ENCODE measurements around the gene SLC35A5. TPM values are rescaled to one million over a fixed set of nuclear protein-coding genes. Genes with fewer than 3 reads are reported as not detected.

SLC35A5 gene
- total and polyA plus RNA-seq, 7 donors: 7.2 to 32.1 (median 16.1) TPM

DNA sequence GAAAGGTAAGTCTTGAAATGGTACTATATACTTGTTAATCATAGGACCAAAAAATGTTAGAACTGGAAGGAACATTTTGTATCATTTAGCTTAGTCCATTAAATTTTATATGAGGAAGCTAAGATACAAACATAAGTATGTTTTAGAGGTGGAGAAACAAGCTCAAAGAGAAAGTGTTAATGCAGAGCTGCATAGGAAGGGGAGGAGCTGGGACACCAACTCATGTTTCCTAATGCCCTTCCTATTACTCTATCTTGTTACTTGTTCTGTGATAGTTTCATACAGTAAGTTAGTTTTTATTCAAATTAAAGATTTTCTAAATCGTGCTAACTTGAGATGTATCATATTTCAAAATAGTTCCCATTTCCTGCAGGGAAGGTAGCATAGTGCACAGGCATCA lies 7.4 kb downstream of the SLC35A5 start:
- intact Hi-C loops (cut with DNase I): no loop called here
- Histone ChIP-seq H3K27me3 (no peaks in the 10 kb centered on the region), H3K9me3 (no peaks in the 10 kb centered on the region), H3K36me3 (peaks cover 0 to 88% (median 16%) of the 10 kb centered on the region in 4 donors), H3K4me1 (no peaks in the 10 kb centered on the region), H3K4me3 (no peak overlapping the region), H3K27ac (no peak overlapping the region)
- no peak for DNase-seq
- WGBS, 2 donors: 51 to 67% methylated on average over 1 of the region's 1 CpG
- TF ChIP-seq, protein P1, sequence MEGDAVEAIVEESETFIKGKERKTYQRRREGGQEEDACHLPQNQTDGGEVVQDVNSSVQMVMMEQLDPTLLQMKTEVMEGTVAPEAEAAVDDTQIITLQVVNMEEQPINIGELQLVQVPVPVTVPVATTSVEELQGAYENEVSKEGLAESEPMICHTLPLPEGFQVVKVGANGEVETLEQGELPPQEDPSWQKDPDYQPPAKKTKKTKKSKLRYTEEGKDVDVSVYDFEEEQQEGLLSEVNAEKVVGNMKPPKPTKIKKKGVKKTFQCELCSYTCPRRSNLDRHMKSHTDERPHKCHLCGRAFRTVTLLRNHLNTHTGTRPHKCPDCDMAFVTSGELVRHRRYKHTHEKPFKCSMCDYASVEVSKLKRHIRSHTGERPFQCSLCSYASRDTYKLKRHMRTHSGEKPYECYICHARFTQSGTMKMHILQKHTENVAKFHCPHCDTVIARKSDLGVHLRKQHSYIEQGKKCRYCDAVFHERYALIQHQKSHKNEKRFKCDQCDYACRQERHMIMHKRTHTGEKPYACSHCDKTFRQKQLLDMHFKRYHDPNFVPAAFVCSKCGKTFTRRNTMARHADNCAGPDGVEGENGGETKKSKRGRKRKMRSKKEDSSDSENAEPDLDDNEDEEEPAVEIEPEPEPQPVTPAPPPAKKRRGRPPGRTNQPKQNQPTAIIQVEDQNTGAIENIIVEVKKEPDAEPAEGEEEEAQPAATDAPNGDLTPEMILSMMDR (IDR thresholded peaks at IDR 0.05): no peak
- TF ChIP-seq POLR2AphosphoS5 (IDR thresholded peaks at IDR 0.05): no peak

DNA sequence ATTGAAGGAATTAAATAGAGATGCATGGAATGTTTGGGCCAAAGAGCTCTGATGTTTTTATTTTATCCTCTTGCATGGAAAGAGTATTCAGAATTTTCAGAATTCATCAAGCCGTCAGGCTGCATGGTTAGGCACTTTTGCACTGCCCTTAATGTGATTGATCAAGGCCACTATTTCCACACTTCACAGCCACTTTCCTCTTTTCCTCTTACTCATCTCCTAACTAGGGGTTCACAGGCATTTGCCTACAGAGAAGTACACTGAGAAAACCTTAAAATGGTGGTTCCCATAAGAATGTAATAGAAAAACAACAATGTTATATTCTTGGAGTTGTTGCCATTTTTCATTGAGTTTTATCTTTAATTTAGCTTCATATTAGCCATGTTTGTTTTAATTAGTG lies 10.9 kb downstream of the SLC35A5 start:
- Histone ChIP-seq H3K9me3 (no peaks in the 10 kb centered on the region), H3K4me3 (no peak overlapping the region), H3K27ac (no peak overlapping the region), H3K27me3 (no peaks in the 10 kb centered on the region), H3K36me3 (peaks cover 0 to 86% (median 16%) of the 10 kb centered on the region in 4 donors), H3K4me1 (no peaks in the 10 kb centered on the region)
- intact Hi-C loops (cut with DNase I): no loop called here
- TF ChIP-seq POLR2A (IDR thresholded peaks at IDR 0.05) (no peak), EP300 (IDR thresholded peaks at IDR 0.05) (no peak), POLR2AphosphoS5 (IDR thresholded peaks at IDR 0.05) (no peak)
- TF ChIP-seq, protein P1 (IDR thresholded peaks at IDR 0.05): no peak
- 91 to 92% methylated on average over 1 of the region's 1 CpG for WGBS, 2 donors
- no peak for DNase-seq

DNA sequence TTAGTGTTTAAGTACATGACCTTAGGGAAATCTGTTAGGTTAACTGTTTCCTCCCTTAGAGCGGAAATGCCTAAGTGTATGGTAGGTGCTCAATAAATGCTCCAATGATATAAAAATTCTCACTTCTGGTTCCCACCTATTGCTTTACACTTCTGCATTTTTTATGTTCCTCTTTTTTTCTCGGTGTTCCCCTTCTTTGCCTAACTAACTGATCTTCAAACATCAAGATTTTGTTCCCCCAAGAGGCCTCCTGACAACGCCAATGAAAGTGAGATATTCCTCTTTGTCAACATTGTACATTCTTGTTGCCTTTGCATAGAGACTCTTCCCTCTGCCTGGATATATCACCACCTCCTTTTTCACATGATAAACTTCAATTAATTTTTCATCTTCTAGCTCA lies 17.4 kb downstream of the SLC35A5 start:
- Histone ChIP-seq H3K27me3 (no peaks in the 10 kb centered on the region), H3K4me3 (no peak overlapping the region), H3K36me3 (peaks cover 0 to 72% (median 7%) of the 10 kb centered on the region in 4 donors), H3K9me3 (no peaks in the 10 kb centered on the region), H3K4me1 (no peaks in the 10 kb centered on the region), H3K27ac (no peak overlapping the region)
- DNase-seq: no peak
- TF ChIP-seq, protein P1 (IDR thresholded peaks at IDR 0.05): no peak
- no peak for TF ChIP-seq POLR2A (IDR thresholded peaks at IDR 0.05)
- no peak for TF ChIP-seq POLR2AphosphoS5 (IDR thresholded peaks at IDR 0.05)
- no peak for TF ChIP-seq EP300 (IDR thresholded peaks at IDR 0.05)
- WGBS, 2 donors: 68 to 89% methylated on average over 3 of the region's 3 CpGs
- intact Hi-C loops (cut with DNase I): no loop called here

DNA sequence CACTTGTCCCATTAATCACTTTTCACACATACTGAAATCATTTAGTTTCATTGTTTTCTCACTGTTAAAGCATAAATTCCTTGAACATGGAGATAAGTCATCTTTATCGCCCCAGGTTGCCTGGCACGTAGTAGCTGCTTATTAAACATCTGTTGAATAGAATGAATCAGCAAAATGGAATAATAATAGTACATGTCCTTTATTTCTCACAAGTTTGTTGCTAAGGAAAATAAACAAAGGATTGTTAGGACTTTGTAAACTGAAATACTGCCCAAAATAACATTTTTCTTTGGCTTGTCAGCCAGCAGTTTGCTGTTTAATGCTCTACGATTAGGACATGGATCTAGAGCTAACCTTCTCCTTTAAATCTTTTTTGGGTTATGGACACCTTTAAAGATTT lies 17.9 kb downstream of the SLC35A5 start:
- H3K36me3 ChIP-seq: peaks cover 0 to 72% (median 10%) of the 10 kb centered on the region in 4 donors
- WGBS, 2 donors: 81 to 83% methylated on average over 3 of the region's 3 CpGs
- intact Hi-C loops (cut with DNase I): loop anchor here (5.0 kb wide), 2 partner anchors 63 to 403 kb away; partner anchors contain the start of gene CCDC80

More for the DNA sequence above, 17.9 kb downstream of the SLC35A5 start:
- Histone ChIP-seq H3K4me1 (no peaks in the 10 kb centered on the region), H3K27ac (no peak overlapping the region), H3K27me3 (no peaks in the 10 kb centered on the region), H3K9me3 (no peaks in the 10 kb centered on the region), H3K4me3 (no peak overlapping the region)
- DNase-seq: no peak
- TF ChIP-seq POLR2AphosphoS5 (IDR thresholded peaks at IDR 0.05) (no peak), POLR2A (IDR thresholded peaks at IDR 0.05) (no peak), EP300 (IDR thresholded peaks at IDR 0.05) (no peak)
- TF ChIP-seq, protein P1 (IDR thresholded peaks at IDR 0.05): no peak
